Measurements from ENCODE around the gene ADGRD2. TPM values are rescaled to one million over a fixed set of nuclear protein-coding genes. Genes with fewer than 3 reads are reported as not detected.

The ADGRD2 gene, protein sequence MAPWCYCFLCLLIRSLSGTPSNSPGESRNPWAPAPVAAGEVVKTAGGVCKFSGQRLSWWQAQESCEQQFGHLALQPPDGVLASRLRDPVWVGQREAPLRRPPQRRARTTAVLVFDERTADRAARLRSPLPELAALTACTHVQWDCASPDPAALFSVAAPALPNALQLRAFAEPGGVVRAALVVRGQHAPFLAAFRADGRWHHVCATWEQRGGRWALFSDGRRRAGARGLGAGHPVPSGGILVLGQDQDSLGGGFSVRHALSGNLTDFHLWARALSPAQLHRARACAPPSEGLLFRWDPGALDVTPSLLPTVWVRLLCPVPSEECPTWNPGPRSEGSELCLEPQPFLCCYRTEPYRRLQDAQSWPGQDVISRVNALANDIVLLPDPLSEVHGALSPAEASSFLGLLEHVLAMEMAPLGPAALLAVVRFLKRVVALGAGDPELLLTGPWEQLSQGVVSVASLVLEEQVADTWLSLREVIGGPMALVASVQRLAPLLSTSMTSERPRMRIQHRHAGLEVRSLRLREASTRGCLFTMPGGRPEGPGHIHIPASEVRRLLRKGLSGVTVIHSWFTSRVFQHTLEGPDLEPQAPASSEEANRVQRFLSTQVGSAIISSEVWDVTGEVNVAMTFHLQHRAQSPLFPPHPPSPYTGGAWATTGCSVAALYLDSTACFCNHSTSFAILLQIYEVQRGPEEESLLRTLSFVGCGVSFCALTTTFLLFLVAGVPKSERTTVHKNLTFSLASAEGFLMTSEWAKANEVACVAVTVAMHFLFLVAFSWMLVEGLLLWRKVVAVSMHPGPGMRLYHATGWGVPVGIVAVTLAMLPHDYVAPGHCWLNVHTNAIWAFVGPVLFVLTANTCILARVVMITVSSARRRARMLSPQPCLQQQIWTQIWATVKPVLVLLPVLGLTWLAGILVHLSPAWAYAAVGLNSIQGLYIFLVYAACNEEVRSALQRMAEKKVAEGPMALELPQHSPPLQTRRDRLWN
- total RNA-seq (not detected), polyA plus RNA-seq (ENCODE audit: insufficient read length in 6 of 6) (under 1 TPM in 5 of 6 donors, not detected in 1; 0.10 to 0.22 (median 0.16) TPM)
- long read RNA-seq, donor 1: 0 reads
- long read RNA-seq, donor 2: 0 reads
- long read RNA-seq, donor 3: 0 reads
- long read RNA-seq, donor 4: 0 reads
- long read RNA-seq, donor 5: 0 reads
- long read RNA-seq, donor 6: 0 reads
- long read RNA-seq, donor 7: 0 reads
- long read RNA-seq, donor 8: 0 reads
- long read RNA-seq, donor 9: 0 reads
- long read RNA-seq, donor 10: 0 reads
- long read RNA-seq, donor 11, transcript ADGRD2-204 (1 exons, 2,131 nt): major isoform, 5 of 5 reads
- long read RNA-seq, donor 11, partial matches to known transcripts: 0 of 5 reads
- long read RNA-seq, donor 11, other reads (novel, unspliced or antisense): 0 of 5 reads
- long read RNA-seq, donor 12: 0 reads

DNA sequence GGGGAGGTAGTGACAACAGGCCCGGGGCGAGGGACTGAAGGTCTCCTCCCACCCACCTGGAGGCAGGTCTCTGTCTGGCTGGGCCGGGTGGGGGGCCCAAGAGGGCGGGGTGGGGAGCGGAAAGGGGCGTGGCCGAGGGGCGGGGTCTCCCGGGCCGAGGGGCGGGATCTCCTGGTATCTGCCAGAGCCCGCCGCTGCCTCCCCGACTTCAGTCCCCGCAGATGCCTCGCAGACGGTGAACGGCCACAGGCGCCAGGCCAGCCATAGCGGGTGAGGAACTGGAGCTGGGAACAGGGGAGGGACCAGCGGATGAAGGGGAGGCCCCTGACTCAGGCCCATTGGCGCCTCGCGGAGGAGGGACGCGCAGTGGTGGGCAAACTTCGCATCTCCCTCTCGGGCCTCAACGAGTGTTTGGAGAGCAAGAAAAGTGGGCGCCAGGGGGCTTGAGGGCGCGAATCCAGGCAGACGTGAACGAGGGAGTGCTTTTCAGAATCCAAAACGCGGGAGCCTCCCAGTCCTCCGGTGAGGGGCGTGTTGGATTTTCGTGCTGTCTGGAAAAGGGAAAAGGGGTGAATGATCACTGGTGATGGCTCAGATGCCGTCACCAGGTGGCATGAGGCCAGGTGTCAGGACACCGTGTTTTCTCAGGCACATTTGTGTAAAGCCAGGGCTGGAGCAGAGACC is at the start of gene ADGRD2:
TSS of gene ADGRD2 (plus strand) at position 211 of the 684 bp plus-strand sequence. CDS start 1,216 bp downstream, outside the sequence.
- Histone ChIP-seq H3K27ac (no peak within 1 kb of the TSS), H3K36me3 (no peaks in the 10 kb centered on the region), H3K27me3 (peaks cover 44 to 86% of the 10 kb centered on the region in 2 donors), H3K4me3 (no peak within 1 kb of the TSS), H3K4me1 (peaks cover 0 to 14% of the 10 kb centered on the region in 2 donors), H3K9me3 (no peaks in the 10 kb centered on the region)
- DNase-seq (peak in 2 of 4 donors; percentile 37 to 67), ATAC-seq (peak; percentile 17)
- TF ChIP-seq, protein P1, sequence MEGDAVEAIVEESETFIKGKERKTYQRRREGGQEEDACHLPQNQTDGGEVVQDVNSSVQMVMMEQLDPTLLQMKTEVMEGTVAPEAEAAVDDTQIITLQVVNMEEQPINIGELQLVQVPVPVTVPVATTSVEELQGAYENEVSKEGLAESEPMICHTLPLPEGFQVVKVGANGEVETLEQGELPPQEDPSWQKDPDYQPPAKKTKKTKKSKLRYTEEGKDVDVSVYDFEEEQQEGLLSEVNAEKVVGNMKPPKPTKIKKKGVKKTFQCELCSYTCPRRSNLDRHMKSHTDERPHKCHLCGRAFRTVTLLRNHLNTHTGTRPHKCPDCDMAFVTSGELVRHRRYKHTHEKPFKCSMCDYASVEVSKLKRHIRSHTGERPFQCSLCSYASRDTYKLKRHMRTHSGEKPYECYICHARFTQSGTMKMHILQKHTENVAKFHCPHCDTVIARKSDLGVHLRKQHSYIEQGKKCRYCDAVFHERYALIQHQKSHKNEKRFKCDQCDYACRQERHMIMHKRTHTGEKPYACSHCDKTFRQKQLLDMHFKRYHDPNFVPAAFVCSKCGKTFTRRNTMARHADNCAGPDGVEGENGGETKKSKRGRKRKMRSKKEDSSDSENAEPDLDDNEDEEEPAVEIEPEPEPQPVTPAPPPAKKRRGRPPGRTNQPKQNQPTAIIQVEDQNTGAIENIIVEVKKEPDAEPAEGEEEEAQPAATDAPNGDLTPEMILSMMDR (IDR thresholded peaks at IDR 0.05): no peak
- intact Hi-C loops (cut with DNase I): no loop called here

DNA sequence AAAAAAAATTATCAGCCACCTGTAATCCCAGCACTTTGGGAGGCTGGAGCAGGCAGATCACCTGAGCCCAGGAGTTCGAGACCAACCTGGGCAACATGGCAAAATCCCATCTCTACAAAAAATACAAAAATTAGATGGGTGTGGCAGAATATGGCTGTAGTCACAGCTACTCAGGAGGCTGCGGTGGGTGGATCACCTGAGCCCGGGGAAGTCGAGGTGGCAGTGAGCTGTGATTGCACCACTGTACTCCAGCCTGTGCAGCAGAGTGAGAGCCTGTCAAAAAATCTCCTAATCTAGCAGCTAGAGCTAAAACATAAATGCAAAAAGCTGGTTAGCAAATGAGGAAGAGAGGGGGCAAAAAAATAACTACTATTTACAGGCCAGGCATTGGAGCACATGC is 47.0 kb upstream of the ADGRD2 start:
- DNase-seq: no peak
- Histone ChIP-seq H3K9me3 (no peaks in the 10 kb centered on the region), H3K27me3 (no peaks in the 10 kb centered on the region), H3K27ac (no peak overlapping the region), H3K4me1 (peaks cover 8 to 25% of the 10 kb centered on the region in 2 donors), H3K36me3 (peaks cover 0 to 79% of the 10 kb centered on the region in 2 donors), H3K4me3 (no peak overlapping the region)
- intact Hi-C loops (cut with DNase I): no loop called here
- ATAC-seq: no peak
- TF ChIP-seq, protein P1 (IDR thresholded peaks at IDR 0.05): no peak

DNA sequence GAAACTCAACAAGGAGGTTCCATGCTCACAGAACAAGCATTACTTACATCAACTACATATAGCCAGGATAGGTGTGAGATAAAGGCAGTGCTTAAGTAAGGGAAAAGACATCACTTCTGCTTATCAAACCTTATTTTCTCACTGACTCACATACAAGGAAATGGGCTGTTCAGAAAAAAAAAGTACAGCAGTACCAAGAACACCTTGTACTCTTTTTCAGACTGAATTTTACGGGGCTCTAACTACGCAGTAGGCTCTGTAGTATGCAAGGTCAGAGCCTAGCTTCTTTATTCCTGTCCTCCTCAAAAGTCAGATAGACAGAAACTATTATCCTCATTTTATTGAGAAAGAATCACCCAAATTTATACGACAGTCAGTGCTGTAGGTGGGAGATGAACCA is 40.8 kb upstream of the ADGRD2 start:
- intact Hi-C loops (cut with DNase I): no loop called here
- H3K27me3 ChIP-seq: no peaks in the 10 kb centered on the region
- TF ChIP-seq, protein P1 (IDR thresholded peaks at IDR 0.05): no peak
- peaks cover 4 to 91% of the 10 kb centered on the region in 2 donors for H3K36me3 ChIP-seq
- peaks cover 6 to 44% of the 10 kb centered on the region in 2 donors for H3K4me1 ChIP-seq
- ATAC-seq (no peak), DNase-seq (no peak)
- H3K27ac ChIP-seq: no peak overlapping the region
- H3K4me3 ChIP-seq: no peak overlapping the region
- H3K9me3 ChIP-seq: no peaks in the 10 kb centered on the region

DNA sequence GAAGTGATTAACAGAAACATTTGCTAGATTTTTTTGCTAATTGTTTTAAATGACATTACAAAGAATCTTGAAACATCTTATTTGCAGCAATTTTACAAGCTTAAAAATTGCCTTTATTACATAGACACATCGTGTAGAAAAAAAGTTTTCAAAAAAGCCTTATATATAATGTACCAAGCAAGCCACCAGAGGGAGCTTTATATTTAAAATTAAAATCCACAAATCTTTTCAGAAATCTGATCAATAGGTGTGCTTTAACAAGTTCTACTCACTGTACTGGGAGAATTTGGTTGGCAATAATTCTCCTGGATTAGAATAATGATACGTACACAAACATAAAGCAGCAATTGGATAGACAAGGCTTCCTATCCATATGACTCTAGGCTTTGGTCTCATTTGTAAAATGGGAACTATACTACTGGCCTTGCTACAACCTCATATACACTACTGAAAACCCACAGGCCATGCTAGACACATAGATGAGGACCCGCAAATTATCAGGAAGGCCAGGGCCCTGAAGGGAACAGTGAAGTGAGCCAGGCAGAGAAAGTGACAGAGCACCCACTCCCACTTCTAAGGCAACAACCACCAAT is 39.8 kb upstream of the ADGRD2 start:
- Histone ChIP-seq H3K27me3 (no peaks in the 10 kb centered on the region), H3K4me3 (no peak overlapping the region), H3K36me3 (peaks cover 4 to 81% of the 10 kb centered on the region in 2 donors), H3K9me3 (no peaks in the 10 kb centered on the region), H3K27ac (no peak overlapping the region), H3K4me1 (peaks cover 10 to 48% of the 10 kb centered on the region in 2 donors)
- TF ChIP-seq, protein P1 (IDR thresholded peaks at IDR 0.05): no peak
- ATAC-seq (no peak), DNase-seq (no peak)
- intact Hi-C loops (cut with DNase I): no loop called here
